T-helper 1 cell (primary cell): Measurements from ENCODE around the gene ARRDC5.
"Not testable (repeated sequence)": the region's sequence is repeated elsewhere in the genome, so short reads cannot be mapped to it uniquely, and the experiment has no call there.

Experiments used
- DNase-seq, 5 donors: peaks; one replicate each; pipeline ENCODE4 v3.0.0-alpha.2; 2012 to 2020

Gene ARRDC5

DNA sequence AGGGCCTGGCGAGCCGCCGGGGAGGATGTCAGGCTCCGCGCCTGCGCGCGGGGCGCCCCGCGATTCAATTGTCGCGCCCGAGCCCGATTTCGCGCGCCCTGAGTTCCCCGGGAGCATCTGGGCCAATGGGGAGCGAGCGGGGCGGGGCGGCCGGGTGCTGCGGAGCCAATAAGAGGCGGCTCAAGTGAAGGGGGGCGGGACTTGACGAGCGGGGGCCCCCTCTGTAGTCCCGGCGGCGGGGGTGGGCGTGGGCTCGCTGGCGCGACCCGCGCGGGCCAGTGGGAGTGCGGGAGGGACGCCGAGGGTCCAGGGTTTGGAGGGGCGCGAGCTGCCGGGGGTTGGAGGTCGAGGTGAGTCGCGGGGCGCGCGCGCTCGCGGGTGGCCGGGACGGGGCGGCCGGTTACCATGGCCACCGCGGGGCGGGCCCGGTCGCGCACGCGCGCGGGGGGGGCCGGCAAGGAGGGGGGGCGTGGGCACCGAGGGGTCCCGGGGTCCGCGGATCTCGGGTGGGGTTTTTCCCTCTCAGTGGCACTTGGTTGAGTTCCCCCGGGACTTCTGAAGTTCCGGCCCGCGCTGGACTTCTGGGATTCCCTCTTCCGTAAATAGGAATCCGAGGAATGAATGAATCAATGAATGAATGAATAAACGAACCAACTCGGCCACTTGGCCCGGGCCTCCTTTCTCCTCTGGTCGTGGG lies 7.3 kb upstream of the ARRDC5 start:
- peak; percentile 88 to 96 (median 93) for DNase-seq

DNA sequence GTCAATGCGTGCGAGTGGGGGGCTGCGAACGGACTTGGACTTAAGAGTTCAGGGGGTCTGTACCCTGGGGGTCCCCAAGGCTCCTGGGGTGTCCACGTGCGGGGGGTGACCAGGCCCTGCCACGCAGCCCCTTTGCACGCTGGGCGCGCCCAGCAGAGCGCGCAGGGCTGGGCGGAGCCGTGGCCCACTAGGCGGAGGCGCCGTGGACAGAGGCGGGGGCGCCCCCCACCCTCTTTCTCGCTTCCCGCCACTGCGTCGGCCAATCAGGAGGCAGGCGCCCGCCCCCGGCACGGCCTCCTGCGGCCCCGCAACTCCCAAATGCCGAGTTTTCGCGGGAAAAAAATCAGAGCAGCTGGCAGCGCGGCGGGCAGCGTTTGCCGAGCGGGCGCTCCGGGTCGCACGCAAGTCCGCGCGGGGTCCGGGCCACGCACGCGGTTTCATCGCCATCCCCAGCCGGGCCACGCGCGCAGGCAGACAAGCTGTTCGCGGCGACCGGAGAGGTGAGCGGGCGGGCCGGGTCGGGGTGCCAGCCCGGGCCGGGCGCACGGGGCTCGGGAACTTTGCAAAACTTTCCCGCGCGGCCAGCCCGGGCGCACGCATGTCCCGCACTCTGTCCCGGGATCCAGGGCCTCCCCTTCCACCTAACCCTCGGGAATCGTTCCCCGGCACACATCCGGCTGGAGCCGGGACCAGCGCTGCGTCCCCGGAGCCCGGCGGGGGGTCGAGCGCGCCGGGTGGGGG lies 6.6 kb upstream of the ARRDC5 start, which contains the start of gene UHRF1:
Gene UHRF1, plus strand, starts transcription at position 346 of the 741 bp plus-strand sequence. CDS start 1,385 bp downstream, outside the sequence.
- DNase-seq: peak in 1 of 5 donors; percentile 82

DNA sequence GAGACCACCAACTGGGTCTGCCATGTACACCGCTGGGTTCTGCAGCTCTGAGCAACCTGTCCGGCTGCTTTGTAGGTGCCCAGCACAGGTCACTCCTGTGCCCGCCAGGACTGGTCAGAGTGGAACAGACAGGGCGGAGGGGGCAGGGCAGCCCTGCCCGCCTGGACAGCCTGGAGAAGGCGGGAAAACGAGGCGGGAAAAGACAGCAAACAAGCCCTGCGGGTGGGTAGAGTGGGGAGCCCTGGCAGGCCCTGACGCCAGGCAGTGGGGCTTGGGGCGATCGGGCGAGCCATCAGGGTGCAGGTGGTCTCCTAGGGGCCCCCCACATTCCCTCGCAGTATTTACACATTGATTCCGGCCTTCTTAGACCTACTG lies 6.1 kb upstream of the ARRDC5 start:
- no peak for DNase-seq

DNA sequence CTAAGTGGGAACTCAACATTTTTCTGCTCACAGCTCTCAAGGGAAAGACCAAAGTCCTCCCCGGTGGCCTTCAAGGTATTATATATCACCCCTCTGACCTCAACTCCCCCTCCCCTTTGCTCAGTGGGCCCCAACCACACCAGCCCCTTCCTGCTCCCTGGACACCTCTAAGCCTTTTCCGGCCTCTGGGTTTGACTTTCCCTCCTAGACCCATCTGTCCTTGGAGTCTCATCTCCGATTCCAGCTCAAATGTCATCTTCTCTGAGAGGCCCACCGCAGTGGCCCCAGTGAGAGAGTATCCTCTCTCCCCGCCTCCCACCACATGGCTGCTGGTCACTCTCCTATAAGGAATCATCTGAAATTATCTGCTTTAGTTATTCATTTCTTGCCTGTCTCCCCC lies 5.7 kb upstream of the ARRDC5 start:
- no peak for DNase-seq

DNA sequence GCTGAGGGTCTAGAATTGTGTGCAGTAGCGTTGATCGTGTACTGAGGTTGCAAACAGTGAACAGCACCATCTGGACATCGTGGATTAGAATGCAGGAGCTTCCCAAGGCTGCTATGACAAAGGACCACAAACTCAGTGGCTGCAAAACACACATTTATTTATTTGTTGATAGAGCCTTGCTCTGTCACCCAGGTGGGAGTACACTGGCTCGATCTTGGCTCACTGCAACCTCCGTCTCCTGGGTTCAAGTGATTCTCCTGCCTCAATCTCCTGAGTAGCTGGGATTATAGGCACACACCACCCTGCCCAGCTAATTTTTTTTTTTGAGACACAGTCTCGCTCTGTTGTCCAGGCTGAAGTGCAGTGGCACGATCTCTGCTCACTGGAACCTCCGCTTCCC lies 4.3 kb upstream of the ARRDC5 start:
- DNase-seq: no peak

DNA sequence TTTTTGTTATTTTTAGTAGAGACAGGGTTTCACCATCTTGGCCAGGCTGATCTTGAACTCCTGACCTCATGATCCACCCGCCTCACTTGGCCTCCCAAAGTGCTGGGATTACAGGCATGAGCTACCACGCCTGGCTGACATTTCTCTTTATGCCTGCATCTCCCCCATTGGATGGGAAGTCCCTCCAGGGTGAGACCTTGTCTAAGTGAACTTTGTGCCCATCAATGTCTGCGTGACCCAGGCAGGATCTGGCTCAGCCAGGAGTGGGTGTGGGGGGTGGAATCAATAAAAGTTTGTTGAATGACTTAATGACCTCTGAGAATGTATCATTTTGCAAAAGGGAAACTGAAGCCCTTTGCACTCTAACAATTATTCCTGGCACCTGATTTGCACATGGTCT lies 1.8 kb upstream of the ARRDC5 start:
- no peak for DNase-seq

DNA sequence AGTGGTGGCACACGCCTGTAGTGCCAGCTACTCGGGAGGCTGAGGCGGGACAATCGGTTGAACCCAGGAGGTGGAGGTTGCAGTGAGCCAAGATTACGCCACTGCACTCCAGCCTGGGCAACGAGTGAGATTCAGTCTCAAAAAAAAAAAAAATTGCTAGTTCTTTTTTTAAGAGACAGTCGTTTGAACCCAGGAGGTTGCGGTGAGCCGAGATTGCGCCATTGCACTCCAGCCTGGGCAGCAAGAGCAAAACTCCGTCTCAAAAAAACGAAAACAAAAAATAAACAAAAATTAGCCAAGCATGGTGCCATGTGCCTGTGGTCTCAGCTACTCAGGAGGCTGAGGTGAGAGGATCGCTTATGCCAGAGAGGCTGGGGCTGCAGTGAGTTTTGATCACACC lies 1.8 kb downstream of the ARRDC5 start:
- DNase-seq: not testable (repeated sequence)

DNA sequence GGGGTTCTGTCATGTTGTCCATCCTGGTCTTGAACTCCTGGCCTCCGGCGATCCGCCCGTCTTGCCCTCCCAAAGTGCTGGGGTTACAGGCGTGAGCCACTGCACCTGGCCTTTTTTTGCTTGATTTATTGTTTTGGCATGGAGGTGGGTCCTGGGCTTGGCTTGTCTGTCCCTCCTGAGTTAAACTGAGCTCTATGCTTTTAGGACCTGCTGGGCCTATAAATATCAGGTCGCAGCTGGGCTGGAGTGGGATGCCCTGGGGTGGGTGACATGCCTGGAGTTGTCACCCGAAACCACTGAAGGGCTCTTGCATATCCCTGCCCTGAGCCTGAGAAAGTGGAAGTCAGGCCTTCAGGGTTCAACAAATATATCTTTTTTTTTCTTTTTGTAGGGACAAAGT lies 5.5 kb downstream of the ARRDC5 start:
- no peak for DNase-seq

DNA sequence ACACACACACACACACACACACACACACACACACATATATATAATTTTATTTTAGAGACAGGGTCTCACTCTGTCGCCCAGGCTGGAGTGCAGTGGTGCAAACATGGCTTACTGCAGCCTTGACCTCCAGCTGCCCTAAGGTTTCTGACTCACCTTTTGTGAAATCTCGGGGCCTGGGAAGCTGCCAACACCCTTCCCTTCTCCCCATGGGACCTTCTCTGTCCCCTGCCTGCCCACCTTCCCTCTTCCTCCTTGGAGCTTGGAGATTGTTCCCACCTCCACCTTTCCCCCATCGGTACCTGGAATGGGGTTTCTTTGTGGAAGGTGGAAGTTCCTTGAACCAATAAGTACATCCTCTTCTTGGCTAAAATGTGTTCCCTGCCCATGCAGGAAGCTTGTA lies 6.3 kb downstream of the ARRDC5 start:
- DNase-seq: no peak

DNA sequence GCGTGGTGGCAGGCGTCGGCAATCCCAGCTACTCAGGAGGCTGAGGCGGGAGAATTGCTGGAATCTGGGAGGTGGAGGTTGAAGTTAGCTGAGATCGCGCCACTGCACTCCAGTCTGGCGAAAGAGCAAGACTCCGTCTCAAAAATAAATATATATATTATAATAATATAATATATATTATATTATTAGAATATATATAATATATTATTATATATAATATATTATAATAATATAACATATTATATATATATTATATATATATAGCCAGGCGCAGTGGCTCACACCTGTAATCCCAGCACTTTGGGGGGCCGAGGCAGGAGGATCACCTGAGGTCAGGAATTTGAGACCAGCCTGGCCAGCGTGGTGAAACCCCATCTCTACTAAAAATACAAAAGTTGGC lies 9.7 kb downstream of the ARRDC5 start:
- not testable (repeated sequence) for DNase-seq

DNA sequence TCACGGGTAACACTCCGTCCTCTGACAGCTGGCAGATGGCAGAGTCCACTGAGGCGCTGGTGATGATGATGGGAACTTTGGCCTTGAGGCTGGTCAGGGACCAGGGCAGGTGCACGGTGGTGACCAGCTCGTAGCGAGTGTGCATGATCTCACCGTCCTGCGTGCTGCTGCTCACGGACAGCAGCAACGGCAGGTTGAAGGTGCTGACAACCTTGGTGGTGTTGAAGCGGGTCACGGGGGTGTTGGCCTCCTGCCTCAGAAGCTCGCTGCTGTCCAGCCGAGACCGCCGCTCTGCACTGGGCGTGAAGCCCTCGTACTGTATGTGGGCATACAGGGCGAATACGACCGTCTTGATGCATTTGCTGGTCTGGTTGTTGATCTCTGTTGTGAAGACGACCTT lies 11.6 kb downstream of the ARRDC5 start:
- DNase-seq: no peak

DNA sequence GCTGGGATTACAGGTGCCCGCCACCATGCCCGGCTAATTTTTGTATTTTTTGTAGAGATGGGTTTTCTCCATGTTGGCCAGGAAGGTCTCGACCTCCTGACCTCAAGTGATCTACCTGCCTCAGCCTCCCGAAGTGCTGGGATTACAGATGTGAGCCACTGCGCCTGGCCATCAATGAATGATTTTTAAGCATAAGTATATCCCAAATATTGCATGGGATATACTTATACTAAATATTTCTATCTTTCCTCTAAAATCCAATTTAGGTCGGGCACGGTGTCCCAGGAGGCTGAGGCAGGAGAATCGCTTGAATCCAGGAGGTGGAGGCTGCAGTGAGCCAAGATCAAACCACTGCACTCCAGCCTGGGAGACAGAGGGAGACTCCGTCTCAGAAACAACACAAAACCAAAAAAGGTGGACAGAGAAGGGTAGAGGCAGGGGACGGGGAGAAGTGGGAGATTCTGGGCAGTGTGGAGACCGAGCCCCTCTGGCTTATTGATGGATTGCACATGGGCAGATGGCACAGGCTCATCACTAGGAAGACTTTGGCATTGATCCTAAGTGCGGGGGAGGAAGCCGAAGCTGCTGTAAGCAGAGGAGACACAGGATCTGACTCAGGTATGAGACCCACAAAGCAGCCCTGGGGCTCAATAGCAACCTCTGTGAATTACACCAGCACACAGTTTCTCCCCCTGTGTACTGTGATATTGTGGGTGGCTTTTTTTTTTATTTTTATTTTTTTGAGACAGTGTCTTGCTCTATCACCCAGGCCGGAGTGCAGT lies 13.5 kb downstream of the ARRDC5 start:
- no peak for DNase-seq

DNA sequence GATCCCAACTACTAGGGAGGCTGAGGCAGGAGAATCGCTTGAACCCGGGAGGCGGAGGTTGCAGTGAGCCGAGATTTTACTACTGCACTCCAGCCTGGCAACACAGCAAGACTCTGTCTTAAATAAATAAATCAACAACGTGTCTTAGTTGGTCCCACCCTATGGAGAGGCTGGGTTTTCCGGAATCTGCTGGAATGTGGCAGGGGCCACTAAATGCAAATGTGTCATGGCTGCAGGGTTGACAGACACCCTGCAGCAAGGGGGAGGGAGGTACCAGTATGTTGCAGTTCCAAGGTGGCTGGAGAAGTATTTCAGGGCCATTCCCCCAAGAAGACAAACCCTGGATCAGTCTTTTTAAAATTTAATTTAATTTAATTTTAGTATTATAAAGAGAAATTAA lies 14.9 kb downstream of the ARRDC5 start:
- not testable (repeated sequence) for DNase-seq

DNA sequence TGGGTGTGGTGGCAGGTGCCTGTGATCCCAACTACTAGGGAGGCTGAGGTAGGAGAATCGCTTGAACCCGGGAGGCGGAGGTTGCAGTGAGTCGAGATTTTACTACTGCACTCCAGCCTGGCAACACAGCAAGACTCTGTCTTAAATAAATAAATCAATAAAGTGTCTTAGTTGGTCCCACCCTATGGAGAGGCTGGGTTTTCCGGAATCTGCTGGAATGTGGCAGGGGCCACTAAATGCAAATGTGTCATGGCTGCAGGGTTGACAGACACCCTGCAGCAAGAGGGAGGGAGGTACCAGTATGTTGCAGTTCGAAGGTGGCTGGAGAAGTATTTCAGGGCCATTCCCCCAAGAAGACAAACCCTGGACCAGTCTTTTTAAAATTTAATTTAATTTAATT lies 17.7 kb downstream of the ARRDC5 start:
- not testable (repeated sequence) for DNase-seq

DNA sequence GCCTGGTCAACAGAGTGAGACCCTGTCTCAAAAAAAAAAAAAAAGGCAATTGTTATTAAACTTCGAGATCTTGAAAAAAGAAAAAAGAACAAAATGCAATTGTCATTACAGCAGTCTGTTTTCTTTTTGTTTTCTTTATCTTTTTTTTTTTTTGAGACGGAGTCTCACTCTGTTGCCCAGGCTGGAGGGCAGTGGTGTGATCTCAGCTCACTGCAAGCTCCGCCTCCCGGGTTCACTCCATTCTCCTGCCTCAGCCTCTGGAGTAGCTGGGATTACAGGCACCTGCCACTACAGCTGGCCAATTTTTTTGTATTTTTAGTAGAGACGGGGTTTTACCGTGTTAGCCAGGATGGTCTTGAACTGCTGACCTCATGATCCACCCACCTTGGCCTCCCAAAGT lies 19.8 kb downstream of the ARRDC5 start:
- DNase-seq: not testable (repeated sequence)

DNA sequence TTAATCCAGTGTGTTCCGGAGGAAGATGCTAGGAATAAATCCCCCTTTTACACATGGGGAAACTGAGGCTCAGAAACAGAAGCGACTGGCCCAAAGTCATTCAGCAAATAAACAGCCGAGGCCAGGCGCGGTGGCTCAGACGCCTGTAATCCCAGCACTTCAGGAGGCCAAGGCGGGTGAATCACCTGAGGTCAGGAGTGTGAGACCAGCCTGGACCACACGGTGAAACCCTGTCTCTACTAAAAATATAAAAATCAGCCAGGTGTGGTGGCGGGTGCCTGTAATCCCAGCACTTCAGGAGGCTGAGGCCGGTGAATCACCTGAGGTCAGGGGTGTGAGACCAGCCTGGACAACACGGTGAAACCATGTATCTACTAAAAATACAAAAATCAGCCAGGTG lies 23.7 kb downstream of the ARRDC5 start:
- no peak for DNase-seq

DNA sequence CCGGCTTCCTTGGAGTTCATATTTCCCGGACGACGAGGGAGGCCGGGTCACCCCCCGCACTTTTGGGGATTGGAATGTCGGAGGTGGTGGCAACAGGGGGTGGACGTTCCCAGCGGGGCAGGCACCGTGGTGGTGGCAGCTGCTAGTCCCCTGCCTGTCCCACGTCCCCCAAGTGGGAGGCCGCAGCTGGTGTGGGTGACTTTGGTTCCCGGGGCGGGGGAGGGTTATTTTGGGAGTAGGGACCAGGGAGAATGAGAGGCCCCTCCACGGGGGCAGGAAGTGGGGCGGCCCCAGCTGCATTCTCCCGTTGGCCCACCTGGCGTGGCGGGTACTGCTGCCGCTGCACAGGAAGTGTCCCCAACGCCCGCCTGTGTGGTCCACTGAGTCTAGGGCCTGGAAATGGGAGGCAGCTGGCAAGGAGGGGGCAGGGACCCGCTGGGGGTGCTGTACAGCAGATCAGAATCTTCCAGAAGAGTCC lies 24.2 kb downstream of the ARRDC5 start:
- no peak for DNase-seq

DNA sequence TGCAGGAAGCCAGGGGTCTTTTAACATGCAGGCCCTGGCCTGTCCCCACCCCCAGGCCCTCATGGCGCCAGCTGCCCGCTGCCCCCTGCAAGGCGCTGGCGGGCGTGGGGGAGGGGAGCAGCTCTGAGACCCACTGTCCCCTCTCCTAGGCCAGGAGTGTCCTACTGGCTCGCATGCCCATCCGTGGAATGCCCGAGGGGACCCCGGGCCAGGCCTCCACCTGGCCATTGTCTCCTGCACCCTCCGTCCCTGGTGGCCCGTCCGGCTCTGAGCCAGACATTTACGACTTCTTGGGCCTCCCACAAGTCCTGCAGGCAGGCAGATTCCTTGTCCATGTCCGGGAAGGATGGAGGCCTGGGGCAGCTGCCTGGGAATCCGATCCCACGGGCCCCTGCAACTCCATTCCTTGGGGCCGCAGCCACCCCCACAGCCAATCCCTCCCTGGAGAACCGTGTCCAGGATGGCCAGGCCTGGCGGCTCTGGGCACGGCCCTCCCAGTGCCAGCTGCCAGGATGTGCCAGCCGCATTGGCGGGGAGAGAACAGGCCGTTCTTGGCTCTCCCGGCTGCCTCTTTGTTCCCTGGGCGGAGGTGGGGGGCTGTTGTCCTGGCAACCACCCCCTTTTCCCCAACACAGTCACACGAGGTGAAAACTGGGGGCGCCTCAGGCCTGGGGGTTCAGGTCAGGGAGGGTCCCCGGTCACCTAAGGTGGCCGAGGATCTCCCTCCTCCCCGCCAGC lies 24.8 kb downstream of the ARRDC5 start:
- no peak for DNase-seq

DNA sequence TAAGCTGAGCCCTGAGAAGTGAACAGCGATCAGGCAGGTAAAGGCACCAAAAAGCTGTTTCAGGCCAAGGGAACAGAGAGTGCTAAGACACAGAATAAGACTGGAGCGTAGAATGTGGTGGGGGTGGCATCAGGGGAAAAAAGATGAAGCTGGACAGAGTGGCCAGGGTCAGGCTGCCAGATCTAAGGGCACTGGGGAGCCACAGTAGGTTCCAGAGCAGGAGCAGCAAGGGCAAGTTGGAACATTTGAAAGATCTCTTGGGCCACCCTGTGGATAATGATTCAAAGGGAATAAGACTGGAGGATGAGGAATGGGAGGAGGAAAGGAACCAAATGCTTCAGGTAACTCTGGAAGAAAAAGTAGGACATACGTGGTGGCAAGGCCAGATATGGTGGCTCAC lies 28.8 kb downstream of the ARRDC5 start:
- no peak for DNase-seq

DNA sequence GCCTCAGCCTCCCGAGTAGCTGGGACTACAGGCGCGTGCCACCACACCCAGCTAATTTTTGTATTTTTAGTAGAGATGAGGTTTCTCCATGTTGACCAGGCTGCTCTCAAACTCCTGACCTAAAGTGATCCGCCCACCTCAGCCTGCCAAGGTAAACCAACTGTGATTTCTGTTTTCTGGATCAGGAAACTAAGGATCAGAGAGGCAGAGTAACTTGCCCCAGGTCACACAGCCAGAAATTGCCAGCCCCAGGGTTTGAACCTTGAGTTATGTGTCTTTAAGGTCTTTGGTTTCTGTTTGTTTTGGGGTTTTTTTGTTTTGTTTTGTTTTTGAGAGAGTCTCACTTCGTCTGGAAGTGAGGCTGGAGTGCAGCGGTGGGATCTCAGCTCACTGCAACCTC lies 31.0 kb downstream of the ARRDC5 start:
- no peak for DNase-seq

DNA sequence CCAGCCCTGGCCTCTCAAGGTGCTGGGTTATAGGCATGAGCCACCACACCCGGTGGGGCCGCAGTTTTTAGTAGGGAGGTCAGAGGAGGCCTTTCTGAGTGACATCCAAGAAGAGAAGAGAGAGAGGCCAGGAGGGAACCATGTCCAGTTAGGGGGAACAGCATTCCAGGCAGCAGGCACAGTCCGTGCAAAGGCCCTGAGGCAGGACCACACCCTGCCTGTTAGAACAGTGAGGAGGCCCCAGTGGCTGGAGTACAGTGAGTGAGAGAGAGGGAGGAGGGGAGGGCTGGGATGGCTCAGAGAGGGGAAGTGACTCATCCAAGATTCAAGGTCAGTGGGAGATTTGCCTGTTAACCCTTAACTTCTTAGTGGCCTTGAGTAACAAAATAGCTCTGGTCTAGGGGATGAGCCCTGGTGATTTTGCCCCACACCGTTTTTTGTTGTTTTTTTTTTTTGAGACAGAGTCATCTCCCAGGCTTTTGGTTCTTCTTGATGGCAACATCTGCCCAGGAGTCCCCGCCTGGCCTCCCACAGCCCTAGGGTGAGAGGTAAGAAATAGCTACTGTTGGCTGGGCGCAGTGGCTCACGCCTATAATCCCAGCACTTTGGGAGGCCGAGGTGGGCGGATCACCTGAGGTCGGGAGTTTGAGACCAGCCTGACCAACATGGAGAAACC lies 32.5 kb downstream of the ARRDC5 start:
- peak in 1 of 5 donors; percentile 40 for DNase-seq

DNA sequence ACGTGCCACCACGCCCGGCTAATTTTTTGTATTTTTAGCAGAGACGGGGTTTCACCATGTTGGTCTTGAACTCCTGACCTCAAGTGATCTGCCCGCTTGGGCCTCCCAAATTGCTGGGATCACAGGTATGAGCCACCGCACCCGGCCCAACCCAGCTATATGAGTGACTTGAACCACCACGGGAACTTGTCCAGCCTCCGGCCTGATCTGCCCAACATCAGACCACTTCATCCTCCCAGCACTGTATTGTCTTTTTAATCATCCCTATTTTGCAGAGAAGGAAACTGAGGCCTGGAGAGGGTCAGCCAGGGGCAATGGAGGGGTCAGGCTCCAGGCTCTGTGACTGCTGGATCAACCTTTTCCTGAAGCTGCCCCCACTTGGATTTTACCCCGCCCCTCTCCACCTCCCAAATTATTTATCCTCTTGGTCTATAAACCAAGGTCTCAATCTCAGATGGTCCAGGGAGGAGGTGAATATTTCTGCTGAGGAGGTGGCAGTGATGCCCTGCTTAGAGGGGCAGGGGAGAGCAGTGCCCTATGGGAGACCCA lies 34.3 kb downstream of the ARRDC5 start:
- no peak for DNase-seq
